Measurements from ENCODE around the gene AOAH. TPM values are rescaled to one million over a fixed set of nuclear protein-coding genes. Genes with fewer than 3 reads are reported as not detected.

Gene AOAH
- total RNA-seq, 1 experiment from 2014 or later: 0.39 TPM

DNA sequence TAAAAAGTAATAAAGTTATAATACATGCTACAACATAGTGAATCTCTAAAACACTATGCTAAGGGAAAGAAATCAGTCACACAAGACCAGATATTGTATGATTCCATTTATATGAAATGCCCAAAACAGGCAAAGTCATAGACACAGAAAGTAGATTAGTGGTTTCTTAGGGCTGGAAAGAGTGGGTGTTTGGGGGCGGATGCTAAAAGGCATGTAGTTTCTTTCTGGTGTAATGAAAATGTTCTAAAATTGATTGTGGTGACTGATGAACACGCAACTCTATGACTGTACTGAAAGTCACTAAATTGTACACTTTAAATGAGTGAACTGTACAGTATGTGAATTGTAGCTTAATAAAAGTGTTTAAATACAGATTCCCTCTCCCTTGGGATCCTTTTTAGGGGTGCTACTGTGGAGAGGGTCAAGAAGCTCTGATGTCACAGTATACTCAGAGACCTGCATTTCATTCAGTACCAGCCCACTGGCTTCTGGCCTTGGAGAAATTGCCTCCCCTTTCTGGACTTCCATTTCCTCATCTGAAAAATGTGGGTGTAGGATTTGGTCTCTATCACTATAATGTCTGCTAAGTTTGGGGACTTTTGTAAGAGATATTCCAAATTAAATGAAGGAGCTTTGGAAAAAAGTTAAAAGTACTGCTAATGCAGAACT, 46.4 kb downstream of the AOAH start:
- Mint-ChIP-seq H3K4me3 (no peak overlapping the region), H3K27ac (peak overlapping the region in 1 of 3 experiments; percentile 15; a peak in 1 of 7 replicates), H3K27me3 (ENCODE audit: low read depth) (no peaks in the 10 kb centered on the region), H3K9me3 (no peaks in the 10 kb centered on the region), H3K36me3 (ENCODE audit: insufficient read depth in 1 of 3, low read depth in 3 of 3) (no peaks in the 10 kb centered on the region), H3K4me1 (peaks cover 6 to 8% of the 10 kb centered on the region in 2 experiments; a peak in 2 of 4 replicates)
- WGBS (ENCODE audit: extremely low coverage, insufficient read length, low lambda C conversion rate): no CpG with 5 or more reads among the region's 2 CpGs
- Histone ChIP-seq H3K9ac (ENCODE audit: extremely low read depth, insufficient read length, low read length) (no peak overlapping the region), H2BK12ac (ENCODE audit: insufficient read length, low read depth, low read length) (no peak overlapping the region), H3K4me1 (ENCODE audit: insufficient read depth, low read length) (no peaks in the 10 kb centered on the region; the same call in 1 of the 2 replicates), H3K27ac (ENCODE audit: insufficient read length, low read depth, low read length) (no peak overlapping the region), H3K18ac (ENCODE audit: insufficient read length, low read depth, low read length) (no peak overlapping the region), H3K79me2 (ENCODE audit: insufficient read depth, low read length) (no peaks in the 10 kb centered on the region), H2BK20ac (ENCODE audit: low read depth, low read length, poor library complexity, severe bottlenecking) (no peak overlapping the region), H2AFZ (ENCODE audit: low read length) (no peak overlapping the region), H3K27me3 (ENCODE audit: insufficient read depth, low read length) (no peaks in the 10 kb centered on the region), H4K8ac (replicated peaks; ENCODE audit: insufficient read length, low read depth, low read length) (no peak overlapping the region), H3K9me3 (ENCODE audit: control insufficient read depth, low read depth, low read length) (no peaks in the 10 kb centered on the region), H3T11ph (ENCODE audit: low read length) (no peak overlapping the region), H2BK120ac (ENCODE audit: low read depth, low read length, poor library complexity, severe bottlenecking) (no peak overlapping the region), H3K4me2 (ENCODE audit: insufficient read depth, insufficient read length, low read length) (no peak overlapping the region), H4K20me1 (ENCODE audit: control insufficient read depth, insufficient read depth, insufficient read length) (no peaks in the 10 kb centered on the region), H4K5ac (ENCODE audit: insufficient read length, low read depth, low read length) (no peak overlapping the region), H3K4ac (ENCODE audit: low read depth, low read length) (no peak overlapping the region), H4K91ac (ENCODE audit: insufficient read length, low read depth, low read length) (no peak overlapping the region), H2BK5ac (ENCODE audit: insufficient read length, low read length) (no peak overlapping the region), H2AK5ac (ENCODE audit: insufficient read length, low read length) (no peak overlapping the region), H3K23me2 (ENCODE audit: insufficient read length, low read depth, low read length, poor library complexity, severe bottlenecking) (no peaks in the 10 kb centered on the region), H3K56ac (ENCODE audit: insufficient read length, low read depth, low read length) (no peak overlapping the region), H2BK15ac (ENCODE audit: low read depth, low read length) (no peak overlapping the region), H3K79me1 (ENCODE audit: insufficient read depth, low read depth, low read length, poor library complexity, severe bottlenecking) (no peaks in the 10 kb centered on the region), H3K23ac (ENCODE audit: insufficient read length, low read depth, low read length) (no peak overlapping the region), H3K14ac (ENCODE audit: insufficient read depth, low read length) (no peak overlapping the region)
- no peak for DNase-seq
- TF ChIP-seq, protein P1, sequence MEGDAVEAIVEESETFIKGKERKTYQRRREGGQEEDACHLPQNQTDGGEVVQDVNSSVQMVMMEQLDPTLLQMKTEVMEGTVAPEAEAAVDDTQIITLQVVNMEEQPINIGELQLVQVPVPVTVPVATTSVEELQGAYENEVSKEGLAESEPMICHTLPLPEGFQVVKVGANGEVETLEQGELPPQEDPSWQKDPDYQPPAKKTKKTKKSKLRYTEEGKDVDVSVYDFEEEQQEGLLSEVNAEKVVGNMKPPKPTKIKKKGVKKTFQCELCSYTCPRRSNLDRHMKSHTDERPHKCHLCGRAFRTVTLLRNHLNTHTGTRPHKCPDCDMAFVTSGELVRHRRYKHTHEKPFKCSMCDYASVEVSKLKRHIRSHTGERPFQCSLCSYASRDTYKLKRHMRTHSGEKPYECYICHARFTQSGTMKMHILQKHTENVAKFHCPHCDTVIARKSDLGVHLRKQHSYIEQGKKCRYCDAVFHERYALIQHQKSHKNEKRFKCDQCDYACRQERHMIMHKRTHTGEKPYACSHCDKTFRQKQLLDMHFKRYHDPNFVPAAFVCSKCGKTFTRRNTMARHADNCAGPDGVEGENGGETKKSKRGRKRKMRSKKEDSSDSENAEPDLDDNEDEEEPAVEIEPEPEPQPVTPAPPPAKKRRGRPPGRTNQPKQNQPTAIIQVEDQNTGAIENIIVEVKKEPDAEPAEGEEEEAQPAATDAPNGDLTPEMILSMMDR (conservative IDR thresholded peaks at IDR 0.05): no peak

Data from H9 (cell line).